PFSK-1 (cell line): ENCODE results near the gene NSUN6.

Experiments
- POLR2AphosphoS5 ChIP-seq: IDR thresholded peaks from 2 replicates; pipeline ENCODE4 v1.6.1; 2012; ENCODE audit warnings: low read depth, mild to moderate bottlenecking, control low read depth, low read length, moderate library complexity
- TAF1 ChIP-seq: IDR thresholded peaks from 2 replicates; pipeline ENCODE4 v1.6.1; 2012; ENCODE audit warnings: low read length, control low read depth, borderline replicate concordance; ENCODE audit not compliant: insufficient read depth

DNA sequence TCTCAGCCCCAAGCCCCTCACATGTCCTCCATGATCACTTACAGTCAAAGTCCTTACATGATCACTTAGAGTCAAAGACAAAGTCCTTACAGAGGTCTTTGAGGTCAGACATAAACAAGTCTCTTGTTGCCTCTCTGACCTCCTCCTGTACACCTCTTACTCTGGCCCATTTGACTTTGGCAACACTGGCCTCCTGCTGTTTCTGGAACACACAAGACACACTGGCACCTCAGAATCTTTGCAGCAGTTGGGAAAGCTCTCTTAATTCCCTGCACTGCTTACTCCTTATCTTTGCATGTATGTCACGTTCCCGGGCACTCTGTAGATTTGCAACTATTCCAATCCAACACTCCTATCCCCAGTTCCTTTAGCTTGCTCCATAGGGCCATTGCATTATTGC lies 102.3 kb downstream of the NSUN6 start:
- TF ChIP-seq TAF1 (no peak), POLR2AphosphoS5 (no peak)
